Stimulated activated CD4-positive, alpha-beta T cell treated with anti-CD3 and anti-CD28 coated beads, Interleukin-2, amount 100 ng/mL, for 4 hours (primary cell): ENCODE results near the gene SLC11A1.

Experiments used
- DNase-seq: peaks from one replicate; pipeline ENCODE4 v3.0.0-alpha.2; 2020; ENCODE audit warnings: low read depth

Gene SLC11A1

GRCh38 chr2:218367415-218368149 lies 14.5 kb upstream of the SLC11A1 start:
- peak; percentile 41 for DNase-seq

GRCh38 chr2:218368150-218368528 lies 13.9 kb upstream of the SLC11A1 start:
- no peak for DNase-seq

- DNase-seq: no peak
Measured at GRCh38 chr2:218368621-218369153, 13.4 kb upstream of the SLC11A1 start.

DNA sequence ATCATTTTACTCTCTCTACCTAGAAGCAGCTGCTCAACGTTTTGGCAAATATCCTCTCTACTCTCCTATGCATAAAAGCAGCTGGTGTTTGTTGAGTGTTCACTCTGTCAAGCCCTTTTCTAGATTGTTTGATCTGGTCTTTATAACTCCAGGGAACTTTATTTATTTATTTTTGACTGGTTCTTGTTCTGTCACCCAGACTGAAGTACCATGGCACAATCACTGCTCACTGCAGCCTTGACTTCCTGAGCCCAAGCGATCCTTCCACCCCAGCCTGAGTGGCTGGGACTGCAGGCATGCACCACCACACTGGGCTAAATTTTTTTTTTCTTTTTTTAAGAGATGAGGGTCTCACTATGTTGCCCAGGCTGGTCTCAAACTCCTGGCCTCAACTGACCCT lies 12.7 kb upstream of the SLC11A1 start:
- DNase-seq: no peak

DNA sequence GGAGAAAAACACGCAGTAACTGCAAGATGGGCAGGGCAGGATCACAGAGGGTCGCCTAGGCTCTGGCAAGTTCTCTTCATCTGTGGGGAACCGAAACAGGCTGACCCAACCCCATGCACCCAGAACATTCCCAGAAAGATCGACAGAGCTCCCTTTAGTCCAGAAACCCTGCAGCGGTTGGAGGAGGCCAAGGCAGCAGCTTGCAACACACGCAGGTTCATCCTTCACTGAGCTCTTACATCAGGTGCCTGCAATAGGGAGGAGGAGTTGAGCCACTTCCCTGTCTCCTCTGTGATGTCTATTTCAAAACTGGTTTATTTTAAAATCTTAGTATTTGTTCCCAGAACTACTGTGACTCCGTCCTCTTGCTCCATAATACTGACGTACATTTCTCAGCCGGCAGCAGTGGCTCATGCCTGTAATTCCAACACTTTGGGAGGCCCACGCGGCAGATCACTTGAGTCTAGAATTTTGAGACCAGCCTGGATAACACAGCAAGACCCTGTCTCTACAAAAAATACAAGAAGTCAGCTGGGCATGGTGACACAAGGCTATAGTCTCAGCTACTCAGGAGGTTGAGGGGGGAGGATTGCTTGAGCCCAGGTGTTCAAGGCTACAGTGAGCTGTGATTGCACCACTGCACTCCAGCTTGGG lies 11.5 kb upstream of the SLC11A1 start:
- no peak for DNase-seq

GRCh38 chr2:218371983-218372350 lies 10.1 kb upstream of the SLC11A1 start:
- DNase-seq: no peak

DNA sequence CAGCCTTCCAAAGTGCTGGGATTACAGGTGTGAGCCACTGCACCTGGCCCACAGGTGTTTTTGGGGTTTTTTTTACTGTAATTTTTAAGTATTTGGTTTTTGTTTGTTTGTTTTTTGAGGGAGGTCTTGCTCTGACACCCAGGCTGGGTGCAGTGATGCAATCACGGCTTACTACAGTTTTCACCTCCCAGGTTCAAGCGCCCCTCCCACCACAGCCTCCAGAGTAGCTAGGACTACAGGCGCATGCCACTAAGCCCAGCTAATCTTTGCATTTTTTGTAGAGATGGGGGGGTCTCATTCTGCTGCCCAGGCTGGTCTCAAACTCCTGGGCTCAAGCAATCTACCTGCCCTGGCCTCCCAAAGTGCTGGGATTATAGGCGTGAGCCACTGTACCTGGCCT lies 7.3 kb upstream of the SLC11A1 start:
- DNase-seq: no peak

- DNase-seq: no peak
Measured at GRCh38 chr2:218375212-218375611, 6.9 kb upstream of the SLC11A1 start.

DNA sequence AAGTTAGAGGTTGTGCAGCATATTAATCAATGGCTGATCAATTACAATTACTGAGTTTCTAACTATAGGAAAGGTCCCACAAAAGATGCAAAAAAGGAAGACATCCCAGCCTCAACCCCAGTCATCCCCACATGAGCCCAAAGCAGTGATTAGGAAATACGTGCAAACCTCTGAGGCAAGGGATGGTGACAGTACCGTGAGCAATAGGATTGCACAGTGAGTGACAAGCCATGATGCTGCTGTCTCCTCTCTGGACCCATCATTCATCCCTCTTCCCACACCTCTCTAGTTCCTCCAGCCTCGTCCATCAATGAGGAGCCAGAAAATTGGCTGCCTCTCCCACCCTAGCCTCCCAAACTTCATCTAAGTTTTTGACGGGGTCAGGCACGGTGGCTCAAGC lies 4.0 kb upstream of the SLC11A1 start:
- no peak for DNase-seq

GRCh38 chr2:218382785-218383184 lies 712 bp downstream of the SLC11A1 start:
- DNase-seq: no peak

DNA sequence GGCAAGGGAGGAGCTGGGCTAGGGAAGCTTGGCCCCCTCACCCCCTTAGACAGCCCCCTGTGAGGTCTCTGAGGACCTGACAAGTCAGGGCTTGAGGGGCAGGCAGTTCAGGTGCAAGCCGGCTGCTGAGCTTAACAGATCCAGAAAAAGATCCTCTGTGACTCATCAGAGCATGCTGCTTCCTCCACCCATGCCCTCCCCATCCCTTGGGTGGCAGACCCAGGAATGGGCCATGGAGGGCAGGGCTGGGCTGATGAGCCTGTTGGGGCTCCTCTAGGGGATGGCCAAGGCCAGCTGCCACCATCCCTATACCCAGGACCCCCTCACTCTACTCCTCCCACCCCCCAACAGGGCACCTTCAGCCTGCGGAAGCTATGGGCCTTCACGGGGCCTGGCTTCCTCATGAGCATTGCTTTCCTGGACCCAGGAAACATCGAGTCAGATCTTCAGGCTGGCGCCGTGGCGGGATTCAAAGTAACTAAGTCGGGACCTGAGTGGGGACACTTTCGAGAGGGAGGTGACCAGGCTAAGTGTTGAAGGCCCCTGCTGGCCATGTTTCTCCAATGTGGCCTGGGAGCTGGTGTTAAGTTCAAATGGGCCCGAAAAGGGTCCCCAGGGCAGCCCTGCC lies 1.9 kb downstream of the SLC11A1 start:
- no peak for DNase-seq

- no peak for DNase-seq
Measured at GRCh38 chr2:218384975-218385374, 2.9 kb downstream of the SLC11A1 start.

GRCh38 chr2:218386505-218387368 lies 4.7 kb downstream of the SLC11A1 start:
- DNase-seq: no peak

- DNase-seq: no peak
Measured at GRCh38 chr2:218387369-218388194, 5.5 kb downstream of the SLC11A1 start.

DNA sequence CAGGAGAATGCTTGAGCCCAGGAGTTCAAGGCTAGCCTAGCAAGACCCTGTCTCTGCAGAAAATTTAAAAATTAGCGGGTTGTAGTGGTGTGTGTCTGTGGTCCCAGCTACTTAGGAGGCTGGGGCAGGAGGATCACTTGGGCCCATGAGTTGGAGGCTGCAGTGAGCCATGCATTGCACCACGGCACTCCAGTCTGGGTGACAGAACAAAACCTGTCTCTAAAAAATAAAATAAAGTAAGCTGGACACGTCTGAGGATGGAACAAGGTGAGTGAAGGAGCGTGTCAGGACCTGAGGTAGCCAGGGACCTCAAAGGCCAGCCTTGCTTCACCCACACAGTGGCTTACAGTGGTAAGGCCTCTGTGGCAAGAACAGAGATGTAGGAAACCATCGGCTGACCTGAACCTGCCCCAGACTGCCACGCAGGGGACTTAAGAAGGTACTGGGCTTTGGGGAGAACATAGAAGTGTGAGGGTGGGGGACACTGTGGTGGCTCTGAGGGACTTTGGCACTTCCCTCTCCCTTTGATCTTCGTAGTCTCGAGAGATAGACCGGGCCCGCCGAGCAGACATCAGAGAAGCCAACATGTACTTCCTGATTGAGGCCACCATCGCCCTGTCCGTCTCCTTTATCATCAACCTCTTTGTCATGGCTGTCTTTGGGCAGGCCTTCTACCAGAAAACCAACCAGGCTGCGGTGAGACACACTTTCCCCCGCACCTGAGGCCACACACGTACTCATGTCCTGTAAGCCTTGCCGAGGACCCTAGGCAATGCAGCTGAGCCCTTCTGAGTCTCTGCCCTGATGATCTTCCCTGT lies 7.5 kb downstream of the SLC11A1 start:
- no peak for DNase-seq

GRCh38 chr2:218391202-218391601 lies 9.1 kb downstream of the SLC11A1 start:
- no peak for DNase-seq

DNA sequence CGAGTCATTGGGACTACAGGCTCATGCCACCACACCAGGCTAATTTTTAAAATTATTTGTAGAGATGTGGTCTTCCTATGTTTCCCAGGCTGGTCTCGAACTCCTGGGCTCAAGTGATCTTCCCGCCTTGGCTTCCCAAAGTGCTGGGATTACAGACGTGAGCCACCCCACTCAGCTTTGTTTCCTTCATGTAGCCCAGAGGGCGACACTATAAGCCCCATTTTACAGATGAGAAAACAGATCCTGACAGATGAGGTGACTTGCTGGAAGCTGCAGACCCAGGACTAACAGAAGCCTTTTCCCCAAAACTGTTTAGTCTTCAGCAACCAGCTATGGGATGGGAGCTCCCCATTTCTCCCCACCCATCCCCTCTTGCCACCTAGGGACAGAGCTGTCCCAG lies 10.4 kb downstream of the SLC11A1 start:
- DNase-seq: no peak

DNA sequence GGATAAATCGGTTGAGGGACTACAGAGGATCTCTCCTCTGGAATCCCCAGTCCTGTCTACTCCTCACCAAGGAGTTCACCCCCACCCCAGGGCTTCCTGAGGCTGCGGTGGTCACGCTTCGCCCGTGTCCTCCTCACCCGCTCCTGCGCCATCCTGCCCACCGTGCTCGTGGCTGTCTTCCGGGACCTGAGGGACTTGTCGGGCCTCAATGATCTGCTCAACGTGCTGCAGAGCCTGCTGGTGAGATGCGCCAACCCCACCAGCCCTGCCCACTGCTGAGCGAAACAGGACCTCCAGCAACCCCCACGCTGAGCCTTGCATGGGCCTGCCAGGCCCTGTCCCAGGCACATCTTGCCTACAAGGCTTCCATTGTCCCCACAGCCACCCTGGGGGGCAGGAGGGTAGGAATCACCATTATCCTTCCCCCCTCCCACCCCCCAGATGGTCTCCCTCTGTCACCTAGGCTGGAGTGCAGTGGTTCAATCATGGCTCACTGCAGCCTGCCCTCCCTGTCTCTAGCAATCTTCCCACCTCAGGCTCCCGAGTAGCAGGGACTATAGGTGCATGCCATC lies 10.9 kb downstream of the SLC11A1 start:
- no peak for DNase-seq

DNA sequence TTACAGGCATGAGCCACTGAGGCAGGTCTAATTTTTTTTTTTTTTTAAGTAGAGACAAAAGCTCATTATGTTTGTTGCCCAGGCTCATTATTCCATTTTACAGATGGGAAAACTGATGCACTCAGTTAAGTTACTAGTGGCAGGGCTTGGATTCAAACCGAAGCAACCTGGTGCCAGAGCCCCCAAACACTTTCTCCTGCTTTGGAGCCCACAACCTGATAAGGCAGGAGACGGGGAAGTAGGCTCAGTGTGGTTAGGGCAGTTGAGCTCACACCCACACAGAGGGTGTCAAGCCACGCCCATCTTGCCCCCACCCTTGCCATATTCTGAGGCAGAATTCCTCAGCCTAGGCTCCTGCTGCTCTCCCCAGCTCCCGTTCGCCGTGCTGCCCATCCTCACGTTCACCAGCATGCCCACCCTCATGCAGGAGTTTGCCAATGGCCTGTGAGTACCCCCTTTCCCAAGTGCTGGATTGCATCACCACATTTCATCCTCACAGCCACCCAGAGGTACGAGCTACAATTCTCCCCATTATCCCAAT lies 11.7 kb downstream of the SLC11A1 start:
- no peak for DNase-seq
